ENCODE results near the gene CBLIF.
"Not testable (repeated sequence)": the region's sequence is repeated elsewhere in the genome, so short reads cannot be mapped to it uniquely, and the experiment has no call there.

CBLIF gene

DNA sequence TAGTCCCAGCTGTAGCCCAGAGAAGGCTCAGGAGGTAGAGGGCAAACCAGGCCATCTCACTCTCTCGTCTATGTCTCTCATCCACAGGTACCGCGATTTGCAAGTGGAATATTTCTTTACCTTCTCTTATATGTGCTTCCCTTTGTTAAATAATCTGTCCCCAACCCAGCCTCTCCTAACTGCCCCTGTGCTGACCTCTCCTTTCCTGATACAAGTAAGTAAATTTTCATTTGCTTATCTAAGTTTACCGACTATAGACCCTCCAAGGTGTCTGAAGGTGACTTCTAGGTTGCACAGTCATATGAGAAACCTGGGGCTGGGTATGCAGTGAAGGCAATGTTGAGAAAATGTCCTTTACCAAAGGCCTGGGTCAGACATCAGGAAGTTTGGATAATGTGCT lies at the start of gene CBLIF:
TSS of gene CBLIF (minus strand) at position 101 of the 400 bp plus-strand sequence. CDS start at position 55, 46 bp downstream.
- no peak for DNase-seq (ENCODE audit: low read depth)

DNA sequence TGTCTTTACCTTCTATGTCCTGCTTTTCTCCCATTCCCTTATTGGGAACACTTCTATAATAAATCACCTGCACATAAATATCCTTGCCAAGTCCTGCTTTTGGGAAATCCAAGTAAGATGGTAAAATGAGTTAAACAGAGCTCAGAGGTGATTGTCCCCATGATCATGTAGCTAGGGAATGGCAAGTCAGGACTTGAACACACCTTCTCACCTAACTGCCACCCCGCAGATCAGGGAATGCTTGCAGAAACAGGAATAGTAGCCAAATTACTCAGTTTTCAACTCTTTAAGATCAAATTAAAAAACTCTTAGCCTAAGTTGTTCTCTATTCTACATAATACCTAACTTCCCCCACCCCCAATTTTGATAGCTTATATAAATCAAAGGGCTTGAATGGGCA lies 49.3 kb upstream of the CBLIF start:
- no peak for DNase-seq (ENCODE audit: low read depth)

DNA sequence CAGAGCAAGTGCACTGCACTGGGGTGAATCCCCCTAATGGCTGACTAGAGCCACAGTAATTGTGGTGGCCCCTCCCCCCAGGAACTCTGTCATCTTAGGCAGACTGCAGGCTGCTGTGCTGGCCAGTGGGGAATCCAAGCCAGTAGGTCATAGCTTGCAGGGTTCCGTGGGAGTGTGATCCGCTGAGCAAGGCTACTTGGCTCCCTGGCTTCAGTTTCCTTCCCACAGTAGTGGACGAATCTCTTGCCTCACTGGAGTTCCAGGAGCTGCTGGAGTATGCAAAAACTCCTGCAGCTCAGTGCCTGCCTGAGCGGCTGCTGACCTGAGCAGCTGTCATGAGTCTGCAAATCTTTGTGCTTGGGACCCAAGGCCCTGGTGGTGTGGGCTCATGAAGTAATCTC lies 46.5 kb upstream of the CBLIF start:
- no peak for DNase-seq (ENCODE audit: low read depth)

- DNase-seq (ENCODE audit: low read depth), result not testable (repeated sequence)
Observed at GRCh38 chr11:59887156-59887555, 41.9 kb upstream of the CBLIF start.

- no peak for DNase-seq (ENCODE audit: low read depth)
Observed at GRCh38 chr11:59883597-59883996, 38.3 kb upstream of the CBLIF start.

- no peak for DNase-seq (ENCODE audit: low read depth)
Observed at GRCh38 chr11:59879567-59879966, 34.3 kb upstream of the CBLIF start.

DNA sequence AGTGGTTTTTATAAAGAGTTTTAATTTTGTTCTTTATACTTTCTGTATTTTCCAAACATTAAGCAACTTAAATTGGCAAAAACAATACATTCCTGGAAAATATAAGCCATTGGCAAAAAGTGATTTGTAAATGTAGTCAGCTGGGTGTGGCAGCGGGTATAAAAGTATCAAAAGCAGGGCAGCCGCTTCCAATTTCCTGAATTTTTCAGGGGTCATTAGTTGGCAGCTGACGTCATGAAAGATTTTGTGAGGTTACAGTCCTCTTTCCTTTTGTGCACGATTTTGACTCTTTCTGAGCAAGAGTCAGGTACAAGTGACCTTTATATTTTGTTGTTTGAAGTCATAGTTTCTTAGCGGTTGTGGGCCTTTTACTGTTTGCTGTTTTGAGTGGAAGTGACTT lies 33.3 kb upstream of the CBLIF start, which contains the start of gene OOSP3:
TSS of gene OOSP3 (plus strand) at position 208 of the 400 bp plus-strand sequence. CDS start at position 235, 27 bp downstream.
- DNase-seq (ENCODE audit: low read depth), result no peak

DNA sequence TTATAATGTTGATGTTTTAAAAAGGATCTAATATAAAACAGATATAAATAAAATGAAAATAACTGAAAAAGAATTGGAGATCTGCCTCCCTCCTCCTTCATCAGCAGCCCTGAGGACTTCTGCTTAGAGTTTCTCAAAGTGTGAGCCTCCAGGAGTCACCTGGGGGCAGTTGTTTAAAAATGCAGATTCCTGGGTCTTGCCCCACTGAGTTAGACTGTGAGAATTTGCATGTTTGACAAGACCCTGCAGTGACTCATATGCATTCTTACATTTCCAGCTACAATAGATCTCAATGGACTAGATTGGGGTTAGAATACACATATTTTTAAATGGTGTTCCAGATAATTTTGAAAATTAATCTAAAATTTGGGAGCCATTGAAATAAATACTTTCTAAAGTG lies 32.5 kb upstream of the CBLIF start:
- no peak for DNase-seq (ENCODE audit: low read depth)

DNA sequence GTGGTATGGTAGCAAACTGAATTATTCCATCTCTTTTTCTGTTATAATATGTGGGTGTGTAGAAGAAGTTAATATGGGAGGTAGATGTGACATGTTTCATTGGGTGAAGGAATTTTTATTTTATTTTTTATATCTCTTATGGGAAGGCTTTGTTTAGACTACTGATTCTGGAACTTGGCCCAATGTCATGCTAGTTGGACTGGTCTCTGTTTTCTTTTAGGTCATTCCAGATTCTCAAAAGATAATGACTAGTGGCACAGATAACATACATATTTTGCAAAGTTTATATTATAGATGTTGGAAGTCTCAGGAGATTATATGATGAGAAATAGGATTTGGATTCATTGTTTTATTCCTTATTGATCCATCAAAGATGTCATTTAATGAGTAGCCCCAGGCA lies 32.0 kb upstream of the CBLIF start:
- DNase-seq (ENCODE audit: low read depth), result no peak

- DNase-seq (ENCODE audit: low read depth), result no peak
Observed at GRCh38 chr11:59875856-59876519, 30.7 kb upstream of the CBLIF start.

DNA sequence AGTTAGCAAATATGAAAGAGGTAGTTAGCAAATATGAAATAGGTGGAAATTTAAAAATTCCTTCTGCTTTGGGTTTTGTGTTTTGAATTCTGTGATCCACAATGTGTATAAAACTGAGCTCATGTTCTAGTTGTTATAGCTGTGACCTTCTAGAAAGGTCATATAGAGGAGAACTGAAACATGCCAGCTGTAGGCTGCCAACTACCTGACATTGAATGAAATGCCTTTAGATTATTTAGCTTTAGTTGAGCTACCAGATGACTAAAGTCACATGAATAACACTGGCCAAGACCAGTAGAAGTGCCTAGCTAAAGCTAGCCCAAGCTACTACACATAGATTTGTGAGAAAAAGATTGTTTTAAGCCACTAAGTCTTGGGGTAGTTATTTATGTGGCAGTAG lies 26.8 kb upstream of the CBLIF start:
- no peak for DNase-seq (ENCODE audit: low read depth)

GRCh38 chr11:59867946-59868345 lies 22.6 kb upstream of the CBLIF start:
- no peak for DNase-seq (ENCODE audit: low read depth)

- no peak for DNase-seq (ENCODE audit: low read depth)
Observed at GRCh38 chr11:59866836-59867235, 21.5 kb upstream of the CBLIF start.

- DNase-seq (ENCODE audit: low read depth), result no peak
Observed at GRCh38 chr11:59866397-59866796, 21.1 kb upstream of the CBLIF start, which contains the start of gene TCN1. TSS of gene TCN1 (minus strand) at chr11:59866487. CDS start at chr11:59866470, 17 bp downstream.

- no peak for DNase-seq (ENCODE audit: low read depth)
Observed at GRCh38 chr11:59865031-59865430, 19.7 kb upstream of the CBLIF start.

GRCh38 chr11:59862252-59862651 lies 17.0 kb upstream of the CBLIF start:
- no peak for DNase-seq (ENCODE audit: low read depth)

GRCh38 chr11:59859673-59860072 lies 14.4 kb upstream of the CBLIF start:
- no peak for DNase-seq (ENCODE audit: low read depth)

DNA sequence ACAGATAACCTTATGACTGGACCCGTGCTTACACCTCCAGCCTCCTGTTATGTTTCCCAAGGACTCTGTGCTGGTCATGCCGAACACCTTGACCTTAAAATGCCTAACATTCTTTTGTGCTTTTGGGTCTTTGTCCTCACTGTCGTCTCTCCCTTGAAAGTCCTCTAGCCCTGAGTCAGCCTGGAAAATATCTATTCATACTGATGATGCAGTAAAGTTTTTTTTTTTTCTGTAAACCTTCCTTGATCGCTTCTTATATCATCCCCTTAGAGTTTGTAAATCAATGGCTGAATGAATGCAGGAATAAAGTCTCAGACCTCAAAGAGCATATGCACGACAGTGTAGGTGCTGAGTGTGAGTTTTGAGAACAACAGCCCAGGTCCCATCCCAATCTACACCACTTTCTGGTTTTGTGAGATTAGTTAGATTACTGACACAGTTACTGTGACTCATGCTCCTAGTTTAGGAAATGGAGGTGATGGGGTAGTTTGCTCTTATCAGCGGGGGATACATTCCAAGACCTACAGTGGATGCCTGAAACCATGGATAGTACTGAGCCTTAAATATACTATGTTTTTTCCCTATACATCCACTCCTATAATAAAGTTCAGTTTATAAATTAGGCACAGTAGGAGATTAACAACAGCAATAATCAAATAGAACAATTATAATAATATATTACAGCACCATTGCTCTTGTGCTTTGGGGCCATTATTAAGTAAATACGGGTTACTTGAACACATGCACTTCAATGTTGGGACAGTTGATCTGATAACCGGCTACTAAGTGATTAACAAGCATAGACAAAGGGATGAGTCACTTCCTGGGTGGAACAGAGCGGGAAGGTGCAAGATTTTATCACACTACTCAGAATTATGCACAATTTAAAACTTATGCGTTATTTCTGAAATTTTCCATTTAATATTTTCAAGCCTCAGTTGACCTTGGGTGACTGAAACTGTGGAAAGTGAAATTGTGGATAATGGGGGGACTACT lies 12.4 kb upstream of the CBLIF start:
- DNase-seq (ENCODE audit: low read depth), result peak; percentile 2

DNA sequence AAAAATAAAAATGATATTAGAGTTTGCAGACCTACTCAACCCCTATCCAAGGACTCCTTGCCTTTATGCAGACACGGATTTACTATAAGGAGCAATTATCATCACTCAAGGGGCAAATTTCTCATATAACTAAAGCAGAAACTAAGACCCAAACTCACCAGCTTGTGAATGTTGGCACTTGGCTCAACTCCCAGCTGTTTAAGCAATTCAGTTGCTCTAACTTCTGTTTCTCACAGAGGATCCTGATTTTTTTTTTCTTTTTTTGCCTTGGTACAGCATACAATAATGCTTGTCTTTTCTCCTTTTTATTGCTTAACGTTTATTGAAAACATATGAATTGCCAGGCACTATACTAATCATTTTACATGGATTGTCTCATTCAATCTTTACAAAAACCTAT lies 9.6 kb upstream of the CBLIF start:
- DNase-seq (ENCODE audit: low read depth), result no peak

DNA sequence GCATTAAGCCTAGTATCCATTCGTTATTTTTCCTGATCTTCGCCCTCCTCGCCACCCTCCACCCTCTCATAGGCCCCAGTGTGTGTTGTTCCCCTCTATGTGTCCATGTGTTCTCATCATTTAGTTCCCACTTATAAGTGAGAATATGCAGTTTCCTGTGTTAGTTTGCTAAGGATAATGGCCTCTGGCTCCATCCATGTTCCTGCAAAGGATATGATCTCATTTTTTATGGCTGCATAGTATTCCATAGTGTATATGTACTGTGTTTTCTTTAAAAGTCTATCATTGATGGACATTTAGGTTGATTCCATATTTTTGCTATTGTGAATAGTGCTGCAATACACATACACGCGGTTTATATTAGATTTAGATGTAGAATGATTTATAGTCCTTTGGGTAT lies 6.1 kb upstream of the CBLIF start:
- not testable (repeated sequence) for DNase-seq (ENCODE audit: low read depth)

GRCh38 chr11:59849551-59849950 lies 4.3 kb upstream of the CBLIF start:
- DNase-seq (ENCODE audit: low read depth), result not testable (repeated sequence)

DNA sequence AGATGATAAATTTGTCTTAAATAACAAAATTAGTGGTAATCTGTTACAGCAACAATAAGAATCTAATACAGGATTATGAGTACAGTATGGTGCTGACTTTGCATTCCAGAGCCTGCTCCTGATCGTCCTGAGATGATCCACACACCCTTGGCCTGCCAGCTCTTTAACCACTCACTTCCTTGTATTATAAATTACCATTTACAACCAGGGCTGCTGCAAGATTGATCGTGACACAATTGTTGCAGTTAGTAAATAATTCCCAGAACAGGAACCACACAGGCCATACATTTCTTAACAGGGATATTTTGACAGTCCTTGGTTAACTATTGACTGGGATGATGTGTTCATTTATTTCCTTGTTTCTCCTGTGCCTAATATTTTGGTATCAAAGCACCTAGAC lies 3.8 kb upstream of the CBLIF start:
- no peak for DNase-seq (ENCODE audit: low read depth)

GRCh38 chr11:59848439-59848838 lies 3.1 kb upstream of the CBLIF start:
- DNase-seq (ENCODE audit: low read depth), result not testable (repeated sequence)

Measured in activated gamma-delta T cell treated with anti-CD3 and anti-CD28 coated beads, Interleukin-2, amount 50 U/mL, for 16 hours (primary cell).